ENCODE results near the gene ABCD3. TPM values are rescaled to one million over a fixed set of nuclear protein-coding genes. Genes with fewer than 3 reads are reported as not detected.

Gene ABCD3
- polyA plus RNA-seq, 3 donors, result 65.5 to 75.1 (median 67.7) TPM

DNA sequence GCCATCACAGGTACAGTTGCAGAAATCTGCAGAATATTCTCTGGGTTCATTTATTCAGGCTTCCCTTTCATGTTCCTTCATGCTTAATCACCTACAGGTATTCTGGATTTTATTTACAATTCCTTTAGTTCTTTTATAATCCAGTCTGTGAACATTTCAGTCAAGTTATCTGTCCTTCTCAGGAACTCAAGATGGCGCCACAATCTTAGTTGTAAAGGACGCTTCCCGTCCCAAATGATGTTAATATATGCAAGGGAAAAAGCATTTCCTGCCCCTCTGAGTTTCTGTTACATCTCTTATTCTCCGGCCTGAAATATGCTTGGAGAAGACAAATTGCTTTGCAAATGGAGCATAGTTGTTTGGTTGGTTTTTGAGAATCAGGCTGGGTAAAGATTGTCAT lies 104.1 kb downstream of the ABCD3 start:
- peak in 1 of 3 donors; percentile 33 for DNase-seq (ENCODE audit: low read depth in 3 of 3, low spot score in 2 of 3)

DNA sequence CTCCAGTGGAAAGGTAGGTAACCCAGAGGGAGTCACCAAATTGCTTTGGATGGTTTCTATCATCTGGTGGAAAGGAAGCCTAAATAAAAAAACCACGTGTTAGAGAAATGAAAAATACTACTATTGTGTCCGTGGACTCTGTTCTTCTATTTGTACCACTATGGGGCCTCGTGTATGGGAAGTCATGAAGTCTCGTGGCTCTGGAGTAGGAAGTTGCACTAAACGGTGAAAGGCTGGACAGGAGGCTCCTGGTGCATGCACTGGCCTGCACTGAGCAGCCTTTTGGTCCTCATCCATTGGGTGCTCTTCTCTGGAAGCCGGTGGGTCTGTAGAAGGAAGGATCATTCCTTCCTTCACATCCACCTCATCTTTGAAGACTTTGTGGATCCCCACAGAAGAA lies 106.3 kb downstream of the ABCD3 start:
- no peak for DNase-seq (ENCODE audit: low read depth in 3 of 3, low spot score in 2 of 3)

DNA sequence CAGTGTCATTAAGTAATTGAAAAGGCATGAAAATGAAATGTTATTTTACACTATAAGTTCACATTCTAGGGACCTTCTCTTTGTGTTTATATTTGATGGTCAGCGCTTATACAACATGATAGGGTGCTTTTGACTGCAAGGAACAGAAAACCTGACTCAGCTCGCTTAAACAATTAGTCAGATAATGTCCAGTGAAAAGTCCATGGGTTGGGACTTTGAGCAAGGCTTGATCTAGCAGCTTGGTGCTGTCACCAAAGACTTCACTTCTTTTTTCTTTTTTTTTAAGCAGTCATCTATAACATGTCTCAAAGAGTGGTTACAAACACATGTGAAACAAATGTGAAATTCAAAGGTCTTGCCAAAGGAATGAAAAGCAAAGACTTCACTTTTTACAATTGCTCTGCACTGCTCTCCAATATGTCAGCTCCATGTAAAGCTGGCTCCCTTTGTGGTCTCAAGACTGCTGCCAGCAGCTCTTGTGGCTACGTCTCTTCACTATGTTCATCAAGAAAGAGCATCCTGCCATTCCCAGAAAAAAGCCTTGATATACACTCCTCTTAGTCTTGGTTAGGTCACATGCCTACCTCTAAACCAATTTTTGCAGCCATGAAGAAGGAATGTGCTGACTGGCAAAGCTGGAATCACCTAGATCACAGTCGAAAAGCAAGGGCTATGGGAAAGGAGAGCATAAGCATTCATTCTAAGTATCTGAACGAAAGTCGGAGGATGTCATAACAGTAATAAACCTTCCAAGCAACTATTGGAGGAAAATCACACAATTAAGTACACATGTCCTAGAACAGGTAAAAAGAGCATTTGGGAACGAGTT lies 108.2 kb downstream of the ABCD3 start:
- no peak for DNase-seq (ENCODE audit: low read depth in 3 of 3, low spot score in 2 of 3)

DNA sequence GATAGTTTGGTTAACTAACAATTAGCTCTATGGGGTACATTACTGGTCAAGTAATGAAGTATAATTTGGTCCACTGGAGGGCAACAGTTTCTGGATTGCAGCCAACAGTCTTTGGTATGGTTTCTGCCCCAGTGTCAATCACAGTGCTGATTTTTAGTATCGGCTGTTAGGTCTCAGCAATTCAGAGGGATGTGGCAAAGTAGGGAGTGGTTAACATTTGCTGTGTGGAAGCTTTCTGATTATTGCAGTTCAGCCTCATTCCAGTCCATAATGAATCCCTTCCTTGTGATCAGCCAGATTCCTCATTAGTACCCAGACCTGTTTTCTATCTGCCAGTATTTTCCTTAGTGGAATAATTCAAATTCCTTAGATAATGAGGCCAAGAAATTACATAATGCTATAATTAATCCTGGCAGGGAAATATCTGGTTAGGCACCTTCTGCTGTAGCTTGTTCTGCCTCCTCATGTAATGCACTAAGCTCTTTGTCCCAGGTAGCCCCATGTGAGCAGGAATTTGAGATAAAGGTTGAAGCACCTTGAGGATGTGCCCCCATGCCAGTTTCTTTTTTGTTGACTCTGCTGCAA lies 109.3 kb downstream of the ABCD3 start:
- DNase-seq (ENCODE audit: low read depth in 3 of 3, low spot score in 2 of 3), result no peak

DNA sequence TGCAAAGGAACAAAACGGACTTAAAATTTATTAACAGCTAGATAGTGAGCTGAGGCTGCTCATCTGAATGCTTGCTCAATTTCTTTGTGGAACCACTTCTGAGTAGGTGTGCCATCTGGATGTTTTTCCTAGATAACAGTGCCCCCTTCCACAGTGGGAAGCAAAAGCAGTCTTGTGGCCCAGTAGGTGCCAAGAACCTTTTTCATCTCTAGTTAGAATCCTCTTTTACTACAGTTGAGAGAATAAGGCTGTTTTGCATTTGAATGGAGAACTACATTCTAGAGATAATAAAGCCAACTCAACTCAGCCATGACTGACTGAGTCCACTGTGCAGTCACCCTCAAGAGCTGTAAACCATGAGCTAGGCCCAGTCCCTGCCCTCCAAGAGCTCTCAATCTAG lies 110.1 kb downstream of the ABCD3 start:
- DNase-seq (ENCODE audit: low read depth in 3 of 3, low spot score in 2 of 3), result no peak

DNA sequence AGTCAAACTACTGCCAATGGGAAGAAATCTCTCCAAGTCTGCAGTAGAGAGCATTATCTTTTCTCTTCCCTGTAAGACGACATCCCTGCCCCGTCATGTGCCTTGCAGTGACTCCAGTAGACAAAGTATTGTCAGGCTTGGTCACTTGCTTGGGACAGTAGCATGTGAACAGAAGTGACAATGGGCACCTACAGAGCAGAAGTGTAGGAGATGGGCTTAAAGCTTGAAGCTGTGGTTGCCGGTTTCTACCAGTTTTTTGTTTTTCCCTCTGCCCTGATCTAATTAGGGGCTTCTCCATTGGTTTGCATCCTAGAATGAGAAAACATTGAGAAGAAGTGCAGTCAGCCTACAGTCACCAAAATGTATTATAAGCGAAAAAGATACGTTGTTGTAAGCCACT lies 110.6 kb downstream of the ABCD3 start:
- DNase-seq (ENCODE audit: low read depth in 3 of 3, low spot score in 2 of 3), result no peak

DNA sequence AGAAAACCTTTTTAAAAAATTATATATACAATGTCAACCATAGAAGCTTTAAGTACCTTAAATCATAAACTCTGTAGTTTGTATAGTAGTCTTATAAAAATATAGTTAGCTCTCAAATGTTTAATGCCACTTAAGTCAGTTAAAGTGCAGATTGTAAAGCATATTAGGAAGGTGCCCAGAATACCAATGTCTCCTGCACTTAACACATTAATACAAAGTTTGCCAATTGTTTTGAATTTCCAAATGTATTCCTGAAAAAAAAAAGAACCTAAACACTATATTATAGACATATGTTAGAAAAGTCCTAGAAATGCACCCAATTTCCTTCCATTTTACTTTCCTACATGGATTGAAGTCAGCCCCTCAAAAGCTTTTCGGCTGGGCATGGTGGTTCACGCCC lies 111.2 kb downstream of the ABCD3 start:
- no peak for DNase-seq (ENCODE audit: low read depth in 3 of 3, low spot score in 2 of 3)

DNA sequence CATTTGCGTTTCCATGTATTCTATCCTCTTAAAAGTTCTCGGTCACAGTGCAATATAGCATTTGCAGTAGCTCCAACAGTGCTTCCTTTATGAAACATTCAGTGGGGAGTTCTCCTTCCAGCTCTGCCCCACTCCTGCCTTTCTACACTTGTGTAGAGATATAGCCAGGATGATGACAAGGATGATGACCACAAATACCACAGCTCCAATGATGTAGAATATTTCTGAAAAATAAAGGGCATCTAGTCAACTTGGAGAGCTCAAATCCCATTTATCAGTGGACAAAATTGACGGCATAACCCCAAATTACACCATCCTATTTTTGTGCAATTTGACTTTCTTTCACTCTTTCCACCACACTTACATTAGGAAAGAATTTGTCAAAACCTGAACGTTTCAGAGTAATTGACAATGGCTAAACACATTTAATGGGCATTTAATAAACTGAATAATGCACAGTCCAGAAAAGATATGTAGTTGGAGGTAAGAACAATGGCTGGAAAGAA lies 112.2 kb downstream of the ABCD3 start:
- DNase-seq (ENCODE audit: low read depth in 3 of 3, low spot score in 2 of 3), result no peak

DNA sequence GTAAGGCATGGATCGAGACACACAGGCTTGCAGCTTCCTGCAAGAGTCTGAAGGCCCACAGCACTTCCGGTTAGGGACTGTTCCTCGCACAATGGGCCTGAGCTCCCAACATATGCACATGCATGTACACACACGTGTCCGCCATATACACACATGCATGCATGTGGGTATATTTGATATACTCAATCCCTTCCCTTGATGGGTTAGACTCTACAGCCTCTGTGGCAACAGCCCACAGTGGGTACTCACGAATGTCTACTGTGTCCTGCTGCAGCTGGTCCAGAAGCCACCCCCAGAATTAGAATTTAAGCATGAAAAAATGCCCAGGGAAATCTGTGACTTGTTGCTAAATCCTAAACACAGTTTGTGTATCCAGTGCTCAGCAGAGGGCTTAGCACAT lies 113.5 kb downstream of the ABCD3 start:
- DNase-seq (ENCODE audit: low read depth in 3 of 3, low spot score in 2 of 3), result no peak

DNA sequence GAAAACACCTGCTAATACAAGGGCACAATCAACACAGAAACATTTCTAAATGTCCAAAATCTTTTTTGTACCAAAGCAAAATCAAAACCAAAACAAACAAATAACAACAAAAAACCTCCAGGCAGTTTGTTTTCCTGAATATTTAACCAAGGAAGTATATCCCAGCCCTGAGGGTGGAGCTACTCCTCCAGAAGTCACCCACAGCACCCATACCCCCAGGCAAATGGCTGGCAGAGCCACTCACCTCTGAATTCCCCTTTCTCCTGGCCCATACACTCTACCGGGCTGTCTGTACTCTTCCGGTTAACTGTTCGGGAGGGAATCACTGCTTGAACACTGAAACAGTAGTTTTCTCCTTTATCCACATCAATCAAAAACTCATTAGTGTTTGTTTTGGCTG lies 113.9 kb downstream of the ABCD3 start:
- DNase-seq (ENCODE audit: low read depth in 3 of 3, low spot score in 2 of 3), result no peak

DNA sequence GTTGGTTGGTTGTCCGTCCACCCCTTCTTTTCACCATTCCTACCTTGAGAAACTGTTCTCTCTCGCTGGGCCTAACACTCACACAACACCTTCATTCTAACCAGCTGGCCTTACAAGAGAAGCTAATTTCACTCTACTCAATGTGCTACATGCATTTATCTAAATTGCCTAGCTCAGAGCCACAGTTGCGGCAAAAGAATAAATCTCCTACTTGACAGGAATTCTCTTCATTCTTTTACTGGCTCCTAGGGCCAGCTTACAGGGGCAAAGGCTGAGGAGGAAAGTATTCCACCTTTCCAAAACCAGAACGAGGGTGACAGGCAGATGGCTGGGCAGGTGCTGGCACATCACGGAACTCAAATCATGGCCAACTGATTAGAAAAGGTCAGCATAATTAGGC lies 116.9 kb downstream of the ABCD3 start:
- DNase-seq (ENCODE audit: low read depth in 3 of 3, low spot score in 2 of 3), result no peak

DNA sequence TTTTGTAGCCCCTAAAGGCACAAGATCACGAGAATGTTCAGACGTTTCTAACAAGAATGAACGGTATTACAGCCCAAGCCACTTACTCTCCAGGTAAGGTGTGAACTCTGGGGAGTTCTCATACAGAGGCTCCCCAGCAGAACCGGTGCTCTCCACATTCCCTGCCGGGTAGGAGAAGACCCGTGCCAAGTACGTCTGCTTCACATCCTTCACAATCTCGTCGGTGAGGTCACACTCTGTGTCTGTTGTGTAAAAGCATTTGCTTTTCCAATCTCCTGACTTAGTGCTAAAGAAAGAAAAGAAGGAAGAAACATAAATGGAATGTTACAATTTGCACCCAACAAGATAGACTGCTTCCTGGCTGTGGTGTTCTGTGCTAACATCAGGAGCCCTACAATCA lies 117.7 kb downstream of the ABCD3 start:
- no peak for DNase-seq (ENCODE audit: low read depth in 3 of 3, low spot score in 2 of 3)

DNA sequence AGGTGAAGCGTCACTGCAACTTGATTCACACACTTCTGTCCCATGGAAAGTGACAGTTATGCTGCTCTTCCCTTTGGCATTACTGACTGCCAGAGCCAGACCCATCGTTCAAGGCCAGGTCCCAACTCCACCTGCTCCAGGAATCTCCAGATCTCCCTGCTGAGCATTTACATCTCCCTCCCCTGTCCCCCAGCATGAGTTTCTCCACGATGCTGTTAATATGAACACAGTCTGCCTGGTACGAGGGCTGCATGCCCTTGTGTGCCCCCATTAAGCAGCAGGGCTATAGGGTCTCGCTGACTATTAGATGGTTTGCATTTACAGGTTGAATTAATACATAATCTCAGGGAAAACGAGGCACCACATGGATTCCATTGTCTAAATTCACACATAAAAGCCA lies 119.1 kb downstream of the ABCD3 start:
- no peak for DNase-seq (ENCODE audit: low read depth in 3 of 3, low spot score in 2 of 3)

DNA sequence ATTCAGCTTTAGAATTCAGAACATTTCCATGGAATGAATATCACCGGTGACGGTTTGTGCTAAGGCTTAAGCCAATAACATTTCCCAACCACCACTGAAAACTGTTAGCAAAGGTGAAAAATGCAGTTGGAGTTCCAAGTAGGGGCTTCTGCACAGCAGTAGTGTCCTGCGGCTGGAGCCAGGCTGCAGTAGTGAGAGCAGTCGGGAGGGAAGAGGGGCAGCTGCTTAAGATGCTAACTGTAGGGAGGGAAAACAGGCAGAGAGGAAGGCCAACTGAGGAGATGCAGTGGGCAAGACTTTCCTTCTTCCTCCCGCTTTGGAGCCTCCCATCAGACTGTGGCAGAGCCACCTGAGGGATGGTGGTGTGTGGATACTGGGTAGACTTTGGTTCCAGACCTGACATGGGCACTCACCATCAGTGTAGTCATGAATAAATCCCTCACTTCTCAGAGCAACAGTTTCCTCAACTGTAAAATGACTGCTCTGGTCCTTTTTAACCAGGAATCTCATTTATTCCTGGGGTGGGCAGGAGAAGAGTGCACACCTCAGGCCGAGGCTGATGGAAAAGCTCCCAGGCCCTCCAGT lies 120.1 kb downstream of the ABCD3 start:
- no peak for DNase-seq (ENCODE audit: low read depth in 3 of 3, low spot score in 2 of 3)

DNA sequence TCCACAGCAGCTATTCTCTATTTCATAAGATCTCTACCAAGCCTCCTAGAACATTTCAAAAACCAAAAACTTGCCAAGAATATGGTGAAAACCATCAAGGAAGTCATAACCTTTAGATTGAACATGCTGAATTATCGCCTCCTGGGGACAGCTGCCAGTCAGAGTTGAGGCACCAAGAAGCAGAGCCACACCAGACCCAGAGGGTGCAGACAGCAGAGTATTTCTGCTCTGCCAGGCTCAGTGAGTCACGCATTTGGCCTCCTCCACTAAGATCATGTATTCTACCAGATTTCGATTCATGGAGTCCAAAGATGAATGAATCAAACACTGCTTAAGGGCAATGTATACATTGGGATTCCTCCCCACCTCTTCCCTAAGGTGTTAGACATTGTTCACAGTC lies 121.3 kb downstream of the ABCD3 start:
- no peak for DNase-seq (ENCODE audit: low read depth in 3 of 3, low spot score in 2 of 3)

DNA sequence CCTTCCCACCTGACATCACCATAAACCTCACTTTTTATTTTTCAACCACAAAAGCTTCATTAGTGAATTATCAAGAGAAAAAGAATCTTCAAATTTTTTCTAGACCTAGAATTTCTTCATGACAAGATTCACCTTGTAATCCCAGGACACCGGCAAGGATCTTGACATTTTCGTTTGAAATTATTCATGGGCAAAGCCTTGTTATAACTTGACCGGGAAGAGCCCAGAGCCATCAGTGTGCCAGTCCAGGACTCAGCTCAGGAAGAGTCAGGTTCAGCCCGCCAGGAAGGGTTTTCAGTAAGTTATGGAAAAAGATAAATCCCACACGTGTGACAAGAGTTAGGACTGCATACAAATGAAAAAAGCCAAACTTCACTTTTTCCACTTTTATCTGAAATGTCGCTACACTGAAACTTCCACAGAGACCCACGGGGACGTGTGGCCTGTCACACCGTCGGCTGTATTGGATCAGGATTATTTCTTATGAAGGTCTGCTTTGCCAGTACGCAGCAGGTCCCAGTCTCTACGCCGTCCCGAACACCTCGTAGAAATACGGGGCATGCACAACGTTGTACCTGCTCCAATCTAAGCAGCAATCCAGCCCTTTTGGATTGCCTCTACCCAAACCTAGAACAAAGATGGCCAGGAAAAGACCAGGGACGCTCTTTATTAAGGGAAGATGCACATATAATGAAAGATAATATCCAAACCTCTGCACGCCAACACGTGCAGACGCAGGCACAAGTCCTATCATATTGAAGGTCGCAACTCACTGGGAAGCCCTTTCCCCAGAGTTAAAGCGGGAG lies 122.5 kb downstream of the ABCD3 start:
- DNase-seq (ENCODE audit: low read depth in 3 of 3, low spot score in 2 of 3), result no peak

DNA sequence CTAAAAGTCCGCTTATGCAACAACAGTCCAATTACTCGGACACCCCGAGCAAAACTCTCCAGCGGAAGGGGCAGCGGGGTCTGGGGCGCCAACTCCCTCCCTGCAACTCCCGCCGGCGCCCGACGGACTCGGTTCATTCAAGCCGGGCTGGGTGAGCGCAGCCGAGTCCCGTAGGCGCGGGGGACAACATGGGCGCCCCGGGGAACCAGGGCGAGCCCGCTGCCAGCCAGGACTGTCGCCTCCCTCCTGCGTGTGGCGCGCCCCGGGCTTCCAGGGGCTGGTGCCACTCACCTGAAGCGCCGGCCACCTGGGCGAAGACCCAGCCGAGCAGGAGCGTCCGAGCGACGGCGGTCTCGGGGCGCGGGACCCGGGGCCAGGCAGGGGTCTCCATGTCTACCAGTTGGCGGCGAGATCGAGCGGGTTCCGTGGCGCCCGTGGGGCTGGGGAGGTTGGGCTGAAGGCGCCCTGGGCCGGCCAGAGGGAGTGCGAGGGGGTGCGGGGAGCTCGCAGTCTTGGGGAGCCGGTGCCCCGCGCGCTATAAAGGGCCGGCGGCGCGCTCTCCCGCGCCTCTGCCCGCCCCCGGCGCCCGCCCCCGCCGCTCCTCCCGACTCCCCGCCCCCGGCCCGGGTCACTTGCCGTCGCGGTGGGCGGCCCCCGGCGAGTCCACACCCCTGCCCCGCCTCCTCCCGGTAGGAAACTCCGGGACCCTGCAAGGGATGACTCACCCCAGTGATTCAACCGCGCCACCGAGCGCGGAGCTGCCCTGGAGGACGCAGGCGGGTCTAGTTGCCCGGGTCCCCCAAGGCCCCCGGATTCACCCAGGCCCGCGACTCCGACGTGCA lies 123.3 kb downstream of the ABCD3 start, which contains the start of gene F3:
TSS of gene F3 (minus strand) at position 514 of the 842 bp plus-strand sequence. CDS start at position 391, 123 bp downstream.
- DNase-seq (ENCODE audit: low read depth in 3 of 3, low spot score in 2 of 3), result peak in 1 of 3 donors; percentile 67

DNA sequence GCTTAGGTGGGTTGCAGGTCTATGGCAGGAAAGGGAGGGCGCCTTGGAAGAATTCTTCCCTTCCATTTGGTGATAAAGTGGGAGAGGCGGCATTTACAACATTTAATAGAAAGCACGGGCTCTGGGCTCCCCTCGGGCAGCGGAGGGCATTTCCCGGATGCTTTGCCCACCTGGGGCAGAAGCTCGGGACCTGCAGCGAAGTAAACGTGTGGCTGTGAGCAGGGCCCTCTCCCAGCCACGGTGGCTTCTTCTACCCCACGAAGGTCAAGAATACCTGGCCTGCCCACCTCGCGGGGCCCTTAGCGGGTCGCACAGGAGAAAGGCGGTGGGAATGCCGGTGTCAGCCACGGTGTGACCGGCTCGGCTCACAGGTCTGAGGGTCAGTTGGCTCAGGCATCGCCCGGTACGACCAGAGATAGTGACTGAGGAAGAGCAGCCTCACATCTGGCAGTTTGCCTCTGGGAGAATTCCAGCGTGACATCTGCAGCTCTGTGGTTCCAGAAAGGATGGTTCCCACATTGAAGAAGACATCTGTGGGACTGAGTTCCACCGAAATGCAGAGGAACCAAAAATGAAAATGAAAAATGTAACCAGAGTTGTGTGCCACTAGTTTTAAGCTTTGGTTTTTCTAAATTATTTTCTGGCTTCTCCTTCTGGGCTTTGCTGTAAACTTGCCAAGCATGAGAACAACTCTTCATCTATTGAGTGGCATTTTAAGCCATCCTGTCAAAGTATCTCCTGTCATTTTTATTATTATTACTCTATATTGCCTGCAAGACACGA lies 124.1 kb downstream of the ABCD3 start:
- DNase-seq (ENCODE audit: low read depth in 3 of 3, low spot score in 2 of 3), result no peak

DNA sequence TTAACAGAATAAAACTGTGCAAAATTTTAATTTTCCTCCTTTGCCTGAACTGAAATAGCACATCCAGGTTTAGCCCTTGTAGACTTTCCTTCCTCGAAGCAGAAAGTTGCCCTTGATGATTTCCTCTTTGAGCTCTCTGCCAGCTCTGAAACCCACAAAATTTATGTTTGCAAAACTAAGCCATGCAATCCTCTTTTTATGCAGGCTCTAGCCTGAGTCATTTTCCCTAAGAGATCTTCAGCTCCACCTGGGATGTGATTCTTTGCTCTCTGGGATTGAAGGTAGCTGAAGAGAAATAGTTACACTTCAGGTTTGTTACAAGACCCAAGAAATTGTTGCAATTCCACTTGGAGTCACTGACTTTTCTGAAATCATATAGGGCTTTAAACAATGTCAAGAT lies 124.8 kb downstream of the ABCD3 start:
- no peak for DNase-seq (ENCODE audit: low read depth in 3 of 3, low spot score in 2 of 3)
